ENCODE results near the gene B4GALT2. TPM values are rescaled to one million over a fixed set of nuclear protein-coding genes. Genes with fewer than 3 reads are reported as not detected.

B4GALT2 gene
- total RNA-seq, 2 experiments from 2014 or later = 0.57 to 1.4 TPM

DNA sequence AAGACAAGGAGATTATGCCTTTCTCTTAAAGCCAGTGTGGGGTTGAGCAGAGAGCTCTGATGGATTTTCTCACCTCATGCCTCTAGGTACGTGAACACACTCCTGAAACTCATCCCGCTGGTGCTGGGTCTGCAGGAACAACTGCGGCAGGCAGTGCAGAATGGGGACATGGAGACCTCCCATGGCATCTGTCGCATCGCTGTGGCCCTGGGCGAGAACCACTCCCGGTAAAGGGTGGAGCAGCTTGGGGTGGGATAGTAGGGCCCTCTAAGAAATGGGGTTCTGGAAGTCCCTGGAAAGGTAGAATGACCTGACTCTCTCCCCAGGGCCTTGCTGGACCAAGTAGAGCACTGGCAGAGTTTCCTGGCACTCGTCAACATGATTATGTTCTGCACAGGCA, 22.8 kb upstream of the B4GALT2 start:
- H4K20me1 ChIP-seq (ENCODE audit: insufficient read depth, low read length) = peaks cover 4% of the 10 kb centered on the region
- TF ChIP-seq EZH2phosphoT487 (IDR thresholded peaks at IDR 0.05; ENCODE audit: borderline replicate concordance, low read depth, low read length) = no peak
- TF ChIP-seq, protein P1, sequence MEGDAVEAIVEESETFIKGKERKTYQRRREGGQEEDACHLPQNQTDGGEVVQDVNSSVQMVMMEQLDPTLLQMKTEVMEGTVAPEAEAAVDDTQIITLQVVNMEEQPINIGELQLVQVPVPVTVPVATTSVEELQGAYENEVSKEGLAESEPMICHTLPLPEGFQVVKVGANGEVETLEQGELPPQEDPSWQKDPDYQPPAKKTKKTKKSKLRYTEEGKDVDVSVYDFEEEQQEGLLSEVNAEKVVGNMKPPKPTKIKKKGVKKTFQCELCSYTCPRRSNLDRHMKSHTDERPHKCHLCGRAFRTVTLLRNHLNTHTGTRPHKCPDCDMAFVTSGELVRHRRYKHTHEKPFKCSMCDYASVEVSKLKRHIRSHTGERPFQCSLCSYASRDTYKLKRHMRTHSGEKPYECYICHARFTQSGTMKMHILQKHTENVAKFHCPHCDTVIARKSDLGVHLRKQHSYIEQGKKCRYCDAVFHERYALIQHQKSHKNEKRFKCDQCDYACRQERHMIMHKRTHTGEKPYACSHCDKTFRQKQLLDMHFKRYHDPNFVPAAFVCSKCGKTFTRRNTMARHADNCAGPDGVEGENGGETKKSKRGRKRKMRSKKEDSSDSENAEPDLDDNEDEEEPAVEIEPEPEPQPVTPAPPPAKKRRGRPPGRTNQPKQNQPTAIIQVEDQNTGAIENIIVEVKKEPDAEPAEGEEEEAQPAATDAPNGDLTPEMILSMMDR (conservative IDR thresholded peaks at IDR 0.05; ENCODE audit: low read length) = no peak
- BruUV-seq (replicated peaks) = no TSS peak
- H3K9me2 ChIP-seq (ENCODE audit: insufficient read depth, low read length) = no peaks in the 10 kb centered on the region
- H2AFZ ChIP-seq (ENCODE audit: low read length) = no peak overlapping the region
- intact Hi-C loops (cut with micrococcal nuclease; ENCODE audit: unreplicated experiment) = no loop called here
- H3K4me3 ChIP-seq (ENCODE audit: low read depth, low read length, poor library complexity, severe bottlenecking) = no peak overlapping the region
- H3K27ac ChIP-seq (ENCODE audit: low read depth, low read length, poor library complexity, severe bottlenecking) = no peak overlapping the region
- ChIA-PET CTCF (ENCODE audit: unreplicated experiment) (no interaction called here), POLR2A (no interaction called here)
- H3K4me1 ChIP-seq (ENCODE audit: insufficient read depth, low read length, poor library complexity, severe bottlenecking) = no peaks in the 10 kb centered on the region
- no peak overlapping the region for H3K4me2 ChIP-seq (ENCODE audit: low read length)
- H3K79me2 ChIP-seq (ENCODE audit: insufficient read depth, low read depth, low read length) = no peaks in the 10 kb centered on the region
- H3K9me3 ChIP-seq (ENCODE audit: low read length) = no peaks in the 10 kb centered on the region
- H3K36me3 ChIP-seq (ENCODE audit: insufficient read depth, low read length) = peaks cover 26% of the 10 kb centered on the region; the same call in 1 of the 2 replicates
- DNase-seq (ENCODE audit: low spot score) = no peak

GRCh38 chr1:43957407-43958040, 21.5 kb upstream of the B4GALT2 start:
- ChIA-PET CTCF (ENCODE audit: unreplicated experiment) (interaction anchor here (1.2 kb wide), 1 partner anchor 22 kb away, joined by 3 read pairs; no protein-coding TSS in a partner anchor), POLR2A (no interaction called here)
- no peak for DNase-seq (ENCODE audit: low spot score)
- H4K20me1 ChIP-seq (ENCODE audit: insufficient read depth, low read length) = peaks cover 4% of the 10 kb centered on the region
- H3K79me2 ChIP-seq (ENCODE audit: insufficient read depth, low read depth, low read length) = no peaks in the 10 kb centered on the region
- no peak overlapping the region for H3K27ac ChIP-seq (ENCODE audit: low read depth, low read length, poor library complexity, severe bottlenecking)
- no peak overlapping the region for H3K4me3 ChIP-seq (ENCODE audit: low read depth, low read length, poor library complexity, severe bottlenecking)
- H3K4me1 ChIP-seq (ENCODE audit: insufficient read depth, low read length, poor library complexity, severe bottlenecking) = no peaks in the 10 kb centered on the region
- H3K36me3 ChIP-seq (ENCODE audit: insufficient read depth, low read length) = peaks cover 29% of the 10 kb centered on the region; the same call in 1 of the 2 replicates
- H3K9me2 ChIP-seq (ENCODE audit: insufficient read depth, low read length) = no peaks in the 10 kb centered on the region
- no peak overlapping the region for H3K4me2 ChIP-seq (ENCODE audit: low read length)
- no TSS peak for BruUV-seq (replicated peaks)
- intact Hi-C loops (cut with micrococcal nuclease; ENCODE audit: unreplicated experiment) = no loop called here
- no peak overlapping the region for H2AFZ ChIP-seq (ENCODE audit: low read length)
- TF ChIP-seq, protein P1 (conservative IDR thresholded peaks at IDR 0.05; ENCODE audit: low read length) = no peak
- TF ChIP-seq EZH2phosphoT487 (IDR thresholded peaks at IDR 0.05; ENCODE audit: borderline replicate concordance, low read depth, low read length) = no peak
- H3K9me3 ChIP-seq (ENCODE audit: low read length) = no peaks in the 10 kb centered on the region
